GM19467 (cell line): ENCODE results near the gene KLF14.
"Not testable (repeated sequence)": the region's sequence is repeated elsewhere in the genome, so short reads cannot be mapped to it uniquely, and the experiment has no call there.

Experiments
- ATAC-seq: cut with Tn5 transposase; IDR thresholded peaks from one replicate; pipeline ENCODE4 v1.9.1; 2021; ENCODE audit warnings: mild to moderate bottlenecking, moderate library complexity; ENCODE audit not compliant: unreplicated experiment

Gene KLF14

GRCh38 chr7:130733931-130734814, at the start of gene KLF14:
Gene KLF14 (minus strand): TSS chr7:130734207. CDS start chr7:130734033, 174 bp downstream.
- no peak for ATAC-seq

DNA sequence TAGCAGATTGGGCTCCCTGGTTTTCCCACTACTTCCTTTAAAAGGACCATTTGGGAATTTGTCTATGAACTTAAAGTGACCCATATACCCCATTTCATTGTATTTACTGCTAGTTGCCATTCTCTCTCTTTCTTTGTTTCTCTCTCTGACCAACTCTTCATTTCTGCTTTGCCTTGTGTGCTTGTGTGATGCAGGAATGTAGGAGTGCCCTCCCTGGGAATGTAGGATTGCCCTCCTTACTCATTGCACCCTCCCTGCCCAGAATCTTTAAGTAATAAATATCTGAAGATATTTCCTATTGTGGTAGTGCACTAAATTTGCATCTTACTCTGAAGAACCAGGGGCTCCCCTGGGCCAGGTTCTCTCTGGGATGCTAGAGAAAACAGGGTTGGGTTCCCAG, 47.3 kb upstream of the KLF14 start:
- ATAC-seq, result no peak

GRCh38 chr7:130777426-130777825, 43.4 kb upstream of the KLF14 start:
- ATAC-seq, result no peak

GRCh38 chr7:130772456-130772855, 38.4 kb upstream of the KLF14 start:
- not testable (repeated sequence) for ATAC-seq

GRCh38 chr7:130768854-130769253, 34.8 kb upstream of the KLF14 start:
- ATAC-seq, result no peak

GRCh38 chr7:130764569-130764968, 30.6 kb upstream of the KLF14 start:
- not testable (repeated sequence) for ATAC-seq

GRCh38 chr7:130758429-130759056, 24.5 kb upstream of the KLF14 start:
- no peak for ATAC-seq

- no peak for ATAC-seq
Measured at GRCh38 chr7:130756316-130756715, 22.3 kb upstream of the KLF14 start.

DNA sequence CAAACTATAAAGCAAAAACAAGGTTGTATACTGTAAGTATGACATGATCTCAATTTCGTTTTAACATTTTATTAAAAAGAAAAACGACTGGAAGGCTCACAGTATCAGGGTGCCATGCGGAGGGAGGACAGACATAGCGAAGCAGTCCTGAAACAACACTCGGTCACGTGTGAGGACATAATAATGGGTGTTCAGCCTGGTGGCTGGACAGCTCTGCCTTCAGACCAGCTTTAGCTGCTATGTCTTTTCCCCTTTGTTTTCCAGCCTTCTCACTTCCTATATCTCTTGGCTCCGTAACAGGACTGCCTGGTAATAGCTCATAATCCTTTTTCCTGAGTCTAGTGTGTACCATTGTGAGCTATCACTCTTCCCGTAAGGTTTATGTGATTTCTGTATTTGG, 18.4 kb upstream of the KLF14 start:
- ATAC-seq, result no peak

GRCh38 chr7:130750755-130751154, 16.7 kb upstream of the KLF14 start:
- no peak for ATAC-seq

DNA sequence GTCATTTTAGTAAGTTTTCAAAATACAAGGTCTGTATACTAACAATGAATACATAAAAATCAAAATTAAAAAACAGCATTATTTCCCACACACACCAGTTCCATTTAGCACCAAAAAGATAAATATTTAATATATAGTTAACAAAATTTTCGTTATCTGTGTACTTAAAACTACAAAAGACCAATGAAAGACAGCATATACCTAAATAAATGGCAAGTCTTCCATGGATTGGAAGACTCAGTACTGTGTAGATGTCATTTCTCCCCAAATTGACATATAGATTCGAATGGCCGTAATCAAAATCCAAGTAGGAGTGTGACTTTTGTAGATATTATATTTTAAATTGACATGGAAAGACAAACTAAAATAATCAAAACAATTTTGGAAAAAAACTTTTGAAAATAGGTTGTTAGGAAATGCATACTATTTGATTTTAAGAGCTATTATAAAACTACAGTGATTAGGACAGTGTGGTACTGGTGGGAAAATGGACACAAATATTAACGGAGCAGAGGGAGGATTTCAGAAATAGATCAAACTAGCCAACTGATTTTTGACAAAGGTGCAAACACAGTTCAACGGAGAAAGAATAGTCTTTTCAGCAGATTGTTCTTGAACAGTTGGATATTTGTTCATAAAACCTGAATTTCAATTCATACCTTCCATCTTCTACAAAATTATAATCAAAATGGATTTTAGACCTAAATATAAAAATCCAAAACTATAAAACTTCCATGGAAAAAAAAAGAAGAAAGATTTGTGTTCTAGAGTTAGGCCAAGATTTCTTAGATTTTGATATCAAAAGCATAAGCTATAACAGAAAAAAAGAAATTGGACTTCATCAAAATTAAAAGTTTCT, 14.8 kb upstream of the KLF14 start:
- no peak for ATAC-seq

DNA sequence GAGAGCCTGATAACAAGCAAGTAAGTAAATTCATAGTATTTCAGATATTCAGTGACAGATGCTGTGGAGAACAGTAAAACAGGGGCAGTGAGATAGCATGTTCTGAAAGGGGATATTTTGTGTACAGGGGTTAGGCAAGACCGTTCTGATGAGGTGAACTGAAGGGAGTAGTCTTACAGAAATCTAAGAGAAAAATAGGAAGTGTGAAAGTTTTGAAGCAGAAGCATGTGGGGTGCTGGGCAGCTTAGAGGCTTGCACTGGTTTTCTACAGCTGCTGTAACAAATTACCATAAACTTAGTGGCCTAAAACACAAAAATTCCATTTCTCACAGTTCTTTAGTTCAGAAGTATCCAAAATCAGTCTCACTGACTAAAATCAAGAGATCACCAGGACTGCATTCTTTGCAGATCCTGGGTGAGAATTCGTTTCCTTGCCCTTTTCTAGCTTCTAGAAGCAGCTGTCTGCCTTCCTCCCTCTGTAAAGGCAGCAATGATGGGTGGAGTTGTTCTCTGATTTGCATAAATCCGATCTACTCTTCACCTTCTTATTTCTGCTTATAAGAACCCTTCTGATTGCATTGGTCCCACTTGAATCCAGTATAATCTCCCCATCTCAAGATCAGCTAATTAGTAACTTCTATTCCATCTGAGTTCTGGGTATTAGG, 7.5 kb upstream of the KLF14 start:
- ATAC-seq, result no peak

DNA sequence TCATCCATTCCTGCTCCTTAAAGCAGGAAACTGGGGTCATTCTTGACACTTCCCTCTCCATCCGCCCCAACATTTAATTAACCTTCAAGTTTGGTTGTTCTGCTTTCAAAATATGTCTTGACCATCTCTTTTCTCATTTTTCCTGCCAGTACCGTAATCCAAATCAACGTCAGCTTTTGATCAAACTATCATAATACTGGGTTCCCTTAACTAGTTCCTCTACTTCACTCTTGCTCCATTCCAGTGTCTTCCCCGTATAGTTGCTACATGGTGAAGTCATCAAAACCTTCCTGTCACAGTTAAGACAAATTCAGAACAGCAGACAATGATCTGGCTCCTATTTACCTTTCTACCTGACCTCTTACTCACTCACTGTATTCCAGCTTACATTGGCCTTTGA, 6.6 kb upstream of the KLF14 start:
- no peak for ATAC-seq

DNA sequence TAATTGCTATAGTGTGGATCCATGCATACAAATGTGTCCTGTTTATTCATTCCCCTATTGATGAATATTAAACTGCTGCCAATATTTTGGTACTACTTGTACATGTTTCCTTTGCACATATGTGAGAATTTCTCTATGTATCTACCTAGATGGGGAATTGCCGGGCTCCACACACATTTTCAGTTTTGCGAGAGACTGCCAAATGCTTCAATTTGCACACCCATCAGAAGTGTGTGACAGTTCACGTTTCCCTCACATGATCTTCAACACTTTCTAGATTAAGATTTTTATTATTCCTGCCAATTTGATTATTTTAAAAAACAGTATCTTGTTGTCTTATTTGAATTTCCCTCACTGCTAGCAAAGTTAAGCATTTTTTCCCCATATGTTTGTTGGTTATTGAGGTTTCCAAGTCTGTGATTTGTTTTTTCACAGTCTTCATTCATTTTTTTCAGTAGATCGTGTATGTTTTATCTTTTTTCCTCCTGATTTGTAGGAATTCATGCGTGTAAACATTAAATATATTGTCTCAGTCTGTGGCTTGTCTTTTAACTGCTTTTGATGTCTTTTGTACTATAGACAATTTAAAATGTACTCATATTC, 2.4 kb upstream of the KLF14 start:
- ATAC-seq, result no peak

DNA sequence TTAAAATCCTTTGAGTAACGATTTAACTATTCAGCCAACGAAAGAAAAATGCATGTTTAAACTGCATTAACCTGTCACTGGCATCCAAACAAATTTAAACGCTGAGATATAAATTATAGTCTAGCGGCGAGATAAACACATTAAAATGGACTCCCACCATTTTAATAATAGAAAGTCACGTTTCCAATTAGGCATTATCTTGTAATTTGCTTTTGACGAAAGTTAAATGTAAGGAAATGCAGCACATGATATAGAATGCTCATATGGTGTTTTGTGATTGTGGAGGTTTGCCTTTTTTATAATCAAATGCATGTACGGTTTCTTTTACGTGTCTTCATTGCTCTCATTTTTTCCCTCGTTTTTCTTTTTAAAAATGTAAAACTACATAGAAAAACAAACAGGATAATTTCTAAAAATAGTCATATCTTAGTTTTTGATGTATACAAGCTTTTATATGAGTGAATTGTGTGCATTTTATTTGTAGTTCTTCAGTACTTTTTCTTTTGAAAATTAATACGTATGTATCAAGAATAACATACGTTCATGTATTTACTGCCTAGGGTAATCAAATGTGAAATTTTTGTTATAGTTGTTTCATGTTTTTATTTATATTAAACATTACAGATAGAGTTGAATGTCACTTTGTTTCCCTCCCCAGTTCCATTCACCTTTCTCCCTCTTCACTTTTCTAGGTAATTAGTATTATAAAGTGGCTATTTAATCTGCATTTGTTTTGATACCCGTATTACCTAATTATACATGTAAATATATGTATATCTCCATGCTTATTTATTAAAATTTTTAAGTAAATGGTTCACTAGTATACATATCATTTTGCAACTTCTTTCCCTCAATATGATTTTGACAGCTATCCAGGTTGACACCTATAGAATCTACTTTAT, 1.1 kb upstream of the KLF14 start:
- ATAC-seq, result no peak

DNA sequence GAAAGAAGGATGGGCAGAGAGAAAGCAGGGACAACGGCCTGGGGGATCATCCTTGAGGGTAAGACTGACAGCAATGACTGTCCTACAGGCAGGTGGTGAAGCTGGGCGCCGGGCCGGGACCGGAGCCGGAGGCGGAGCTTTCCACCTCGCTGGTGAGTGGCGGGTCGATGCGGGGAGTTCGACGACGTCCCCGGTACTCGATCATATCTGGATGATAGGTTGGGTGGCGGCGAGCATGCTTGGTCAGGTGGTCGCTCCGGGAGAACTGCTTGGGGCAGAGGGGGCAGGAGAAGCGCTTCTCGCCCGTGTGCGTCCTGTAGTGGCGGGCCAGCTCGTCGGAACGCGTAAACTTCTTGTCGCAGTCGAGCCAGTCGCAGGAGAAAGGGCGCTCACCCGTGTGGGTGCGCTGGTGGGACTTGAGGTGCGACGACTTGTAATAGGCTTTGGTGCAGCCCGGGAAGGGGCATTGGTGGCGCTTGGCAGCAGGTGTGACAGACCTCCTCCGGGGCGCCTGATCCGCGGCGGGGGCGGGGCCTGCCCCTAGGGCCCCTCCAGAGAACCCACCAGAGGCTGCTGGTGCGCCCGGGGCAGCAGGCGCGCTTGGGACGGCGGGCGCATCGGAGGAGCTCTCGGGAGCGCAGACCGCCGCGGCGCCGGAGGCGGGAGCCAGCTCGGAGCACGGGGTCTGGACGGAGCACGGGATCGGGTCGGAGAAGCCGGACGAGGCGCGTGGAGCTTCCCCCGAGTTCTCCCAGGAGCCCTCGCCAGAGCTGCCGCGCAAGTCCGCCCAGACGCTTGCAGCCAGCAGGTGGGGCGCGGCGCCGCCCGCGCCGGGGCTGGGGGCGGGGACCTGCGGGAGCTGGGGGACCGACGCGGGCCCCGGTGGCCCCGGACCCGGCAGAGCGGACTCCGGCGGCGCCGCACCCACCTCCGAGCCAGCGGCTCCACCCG, 752 bp downstream of the KLF14 start:
- no peak for ATAC-seq

DNA sequence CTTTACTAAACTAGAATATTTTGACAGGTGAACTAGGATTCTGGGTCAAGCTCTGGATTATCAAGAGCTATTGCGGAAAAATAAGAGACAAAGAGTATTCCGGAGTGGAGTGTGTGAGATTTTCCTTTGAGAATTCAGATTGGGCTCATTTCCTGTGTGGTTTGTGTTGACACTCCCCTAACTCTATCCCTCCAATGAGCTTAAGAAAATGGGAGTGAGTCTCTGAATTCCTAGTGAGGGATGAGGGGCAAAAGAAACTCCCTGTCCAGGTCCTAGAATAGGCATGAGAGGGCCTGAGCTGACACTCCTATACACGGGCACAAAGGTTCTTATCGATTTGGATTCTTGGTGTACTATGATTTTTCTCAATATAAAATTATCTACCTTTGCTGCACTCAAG, 10.2 kb downstream of the KLF14 start:
- ATAC-seq, result no peak
